HG03460 (cell line): ENCODE results near the gene ALKBH2.
A peak's percentile ranks its signal among the peaks of the same experiment; 100 is the strongest.
"Not testable (repeated sequence)": the region's sequence is repeated elsewhere in the genome, so short reads cannot be mapped to it uniquely, and the experiment has no call there.

Experiments
- ATAC-seq: cut with Tn5 transposase; IDR thresholded peaks from one replicate; pipeline ENCODE4 v1.9.1; 2021; ENCODE audit not compliant: unreplicated experiment

The ALKBH2 gene

DNA sequence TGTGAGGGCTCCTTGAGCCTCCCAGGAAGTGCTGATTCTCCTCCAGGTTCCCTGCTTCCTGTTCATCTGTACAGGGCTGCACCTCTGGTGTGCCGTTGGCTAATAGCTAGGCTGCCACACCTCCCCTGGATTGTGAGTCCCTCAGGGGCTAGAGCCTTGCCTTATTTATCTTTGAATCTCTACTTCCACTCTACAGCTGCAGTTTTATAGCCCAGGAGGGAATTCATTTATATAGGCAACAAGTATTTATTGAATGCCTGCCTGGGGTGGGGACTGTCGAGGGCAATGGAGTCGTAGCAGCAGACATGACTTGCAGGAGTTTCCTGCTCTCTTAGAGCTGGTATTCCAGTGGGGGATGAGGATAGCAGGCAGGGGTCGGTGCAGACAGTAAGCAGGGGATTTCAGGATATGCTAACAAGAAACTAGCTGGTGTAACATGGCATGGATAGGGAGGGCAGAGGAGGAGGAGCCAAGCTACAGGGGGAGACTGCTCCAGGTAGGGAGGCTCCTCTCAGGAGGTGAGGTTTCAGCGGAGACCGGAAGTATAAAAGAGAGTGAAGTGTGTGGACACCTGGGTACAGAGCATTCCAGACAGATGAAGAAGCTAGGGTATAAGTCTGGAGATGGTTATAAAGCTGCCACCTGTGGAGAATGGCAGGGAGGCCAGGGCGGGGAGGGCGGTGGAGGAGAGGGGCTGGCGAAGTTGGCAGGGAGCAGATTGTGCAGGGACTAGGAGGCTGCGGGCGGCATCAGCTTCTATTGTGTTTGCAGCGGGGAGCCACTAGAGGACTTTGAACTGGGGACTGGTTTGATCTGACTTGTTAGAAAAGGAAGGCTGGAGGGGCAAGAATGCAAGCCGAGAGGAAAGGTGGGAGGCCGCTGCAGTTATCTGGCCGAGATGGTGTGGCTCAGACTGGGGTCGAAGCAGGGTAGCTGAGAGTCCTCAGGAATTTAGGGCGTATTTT, 23.7 kb downstream of the ALKBH2 start:
- no peak for ATAC-seq

DNA sequence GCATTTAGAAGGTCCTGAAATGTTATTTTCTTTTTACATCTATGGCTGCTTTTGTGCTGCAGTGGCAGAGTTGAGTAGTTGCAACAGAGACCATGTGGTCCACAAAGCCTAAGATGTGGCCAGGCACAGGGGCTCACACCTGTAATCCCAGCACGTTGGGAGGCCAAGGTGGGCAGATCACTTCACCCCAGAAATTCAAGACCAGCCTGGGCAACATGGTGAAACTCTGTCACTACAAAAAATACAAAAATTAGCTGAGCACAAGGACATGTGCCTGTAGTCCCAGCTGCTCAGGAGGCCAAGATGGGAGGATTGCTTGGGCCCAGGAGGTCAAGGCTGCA, 27.4 kb downstream of the ALKBH2 start:
- ATAC-seq = no peak

DNA sequence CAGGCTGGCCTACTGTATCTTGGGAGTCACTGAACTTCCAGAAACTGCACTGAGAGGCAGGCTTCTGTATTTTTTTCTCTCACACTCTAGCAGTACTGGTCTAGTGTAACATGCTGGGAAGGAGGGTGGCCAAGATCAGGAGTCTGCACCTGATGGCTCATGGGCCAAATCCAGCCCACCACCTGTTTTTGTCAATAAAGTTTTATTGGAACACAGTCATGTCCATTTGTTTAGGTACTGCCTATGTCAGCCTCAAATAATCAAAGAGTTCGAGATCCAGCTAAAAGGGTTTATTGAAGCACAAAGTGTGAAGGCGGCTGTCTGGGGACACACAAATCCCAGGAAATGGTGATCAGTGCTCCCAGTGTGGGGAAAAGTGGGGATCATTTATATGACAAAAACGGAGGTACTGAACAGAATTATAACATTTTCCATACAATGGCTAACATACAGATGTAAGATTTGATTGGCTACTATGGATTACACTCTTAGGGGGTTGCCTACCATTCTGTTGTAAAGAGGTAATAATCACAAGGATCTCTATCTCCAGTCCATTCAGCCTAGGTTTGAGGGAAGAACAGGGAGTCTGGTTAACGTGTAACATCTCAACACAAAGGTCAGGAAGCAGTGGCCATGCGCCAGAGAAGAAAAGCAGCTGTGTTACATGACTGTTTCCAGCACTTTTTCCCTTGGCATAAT, 28.0 kb downstream of the ALKBH2 start:
- no peak for ATAC-seq

DNA sequence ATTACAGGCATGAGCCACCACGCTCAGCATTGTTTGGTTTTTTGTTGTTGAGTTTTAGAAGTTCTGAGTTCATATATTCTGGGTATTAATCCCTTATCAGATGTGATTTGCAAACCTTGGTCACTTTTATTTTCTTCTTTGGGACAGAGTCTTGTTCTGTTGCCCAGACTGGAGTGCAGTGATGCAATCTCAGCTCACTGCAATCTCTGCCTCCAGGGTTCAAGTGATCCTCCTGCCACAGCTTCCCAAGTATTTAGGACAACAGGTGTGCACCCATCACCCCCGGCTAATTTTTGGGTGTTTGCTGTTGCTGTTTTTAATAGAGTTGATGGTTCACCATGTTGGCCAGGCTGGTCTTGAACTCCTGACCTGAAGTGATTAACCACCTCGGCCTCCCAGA, 29.1 kb downstream of the ALKBH2 start:
- no peak for ATAC-seq

DNA sequence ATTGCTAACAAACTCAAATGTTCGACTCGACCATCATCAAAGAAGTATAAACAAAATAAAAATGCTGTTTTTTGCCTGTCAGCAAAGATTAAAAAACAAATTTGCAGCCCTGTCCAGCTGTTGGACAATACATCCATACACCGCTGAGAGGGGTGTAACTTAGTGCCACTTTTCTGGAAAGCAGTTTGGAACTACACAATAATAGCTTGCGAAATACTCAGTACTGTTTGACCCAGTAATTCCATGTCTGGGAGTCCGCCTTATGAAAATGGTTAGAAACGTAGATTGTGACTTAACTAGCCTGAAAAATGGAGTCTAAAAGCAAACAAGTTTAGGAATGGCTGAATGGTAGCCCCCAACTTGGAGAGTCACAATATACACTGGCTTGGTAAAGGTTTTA, 34.5 kb downstream of the ALKBH2 start:
- ATAC-seq = no peak

DNA sequence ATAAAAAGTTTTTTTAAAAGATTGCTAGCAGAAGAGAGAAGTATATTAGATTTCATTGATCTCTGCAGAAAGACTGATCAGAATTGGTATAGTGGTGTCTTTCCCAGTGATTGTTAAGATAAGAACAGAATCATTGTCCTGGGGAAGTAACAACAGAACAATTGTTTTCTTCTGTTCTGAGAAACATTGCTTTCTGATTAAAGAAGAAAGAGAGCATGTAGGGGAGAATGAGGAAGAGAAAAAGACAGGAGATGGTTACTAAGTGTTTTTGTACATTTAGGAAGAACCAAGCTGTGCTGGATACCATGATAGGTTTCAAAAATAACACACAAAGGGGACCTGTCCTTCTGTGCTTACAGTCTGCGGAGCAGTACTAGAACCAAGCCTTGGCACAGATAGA, 35.9 kb downstream of the ALKBH2 start:
- no peak for ATAC-seq

DNA sequence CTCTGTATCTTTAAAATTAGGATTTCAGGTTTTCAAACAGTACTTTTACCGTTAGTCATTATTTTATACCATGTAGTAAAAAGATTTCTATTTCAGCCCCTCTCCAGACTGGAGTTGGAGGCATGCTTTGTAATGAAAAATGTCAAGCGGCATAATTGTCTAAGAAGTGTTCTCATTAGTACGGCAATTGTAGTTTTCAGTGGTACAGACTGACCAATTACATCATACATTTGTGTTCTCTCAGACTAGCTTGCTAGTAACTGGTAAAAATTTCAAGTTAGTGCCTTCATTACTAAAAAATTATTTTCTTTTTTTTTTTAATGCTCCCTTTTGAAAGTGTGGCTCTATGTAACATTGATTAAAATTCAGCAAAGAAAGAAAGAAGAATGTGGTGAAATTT, 36.4 kb downstream of the ALKBH2 start:
- no peak for ATAC-seq

DNA sequence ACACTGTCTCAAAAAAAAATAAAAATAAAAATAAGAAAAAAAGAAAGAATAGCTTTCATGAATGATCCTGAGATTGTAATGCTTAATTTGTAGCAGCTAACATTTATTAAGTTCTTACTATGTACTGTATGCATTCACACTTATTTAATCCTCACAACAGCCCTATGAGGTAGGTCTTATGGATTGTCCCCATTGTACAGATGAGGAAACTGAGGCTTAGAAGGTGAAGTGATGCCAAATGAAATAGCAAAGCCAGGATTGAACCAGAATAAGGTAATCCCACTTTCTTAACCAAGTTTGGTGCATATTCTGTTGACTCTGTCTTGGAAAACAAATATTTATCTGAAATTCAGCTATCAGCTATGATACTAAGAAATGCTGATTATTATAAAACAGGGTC, 38.8 kb downstream of the ALKBH2 start:
- no peak for ATAC-seq

DNA sequence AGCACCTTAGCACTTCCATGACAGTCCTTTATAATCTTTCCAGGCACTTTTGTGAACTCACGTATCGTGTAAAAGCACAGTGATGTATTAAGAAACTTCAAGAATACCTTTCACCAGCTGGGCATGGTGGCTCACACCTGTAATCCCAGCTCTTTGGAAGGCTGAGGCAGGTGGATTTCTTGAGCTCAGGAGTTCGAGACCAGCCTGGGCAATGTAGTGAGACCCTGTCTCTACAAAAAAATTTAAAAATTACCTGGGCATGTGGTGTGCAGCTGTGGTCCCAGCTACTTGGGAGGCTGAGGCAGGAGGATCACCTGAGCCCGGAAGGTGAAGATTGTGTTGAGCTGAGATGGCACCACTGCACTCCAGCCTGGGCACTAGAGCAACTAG, 39.2 kb downstream of the ALKBH2 start:
- ATAC-seq = not testable (repeated sequence)

DNA sequence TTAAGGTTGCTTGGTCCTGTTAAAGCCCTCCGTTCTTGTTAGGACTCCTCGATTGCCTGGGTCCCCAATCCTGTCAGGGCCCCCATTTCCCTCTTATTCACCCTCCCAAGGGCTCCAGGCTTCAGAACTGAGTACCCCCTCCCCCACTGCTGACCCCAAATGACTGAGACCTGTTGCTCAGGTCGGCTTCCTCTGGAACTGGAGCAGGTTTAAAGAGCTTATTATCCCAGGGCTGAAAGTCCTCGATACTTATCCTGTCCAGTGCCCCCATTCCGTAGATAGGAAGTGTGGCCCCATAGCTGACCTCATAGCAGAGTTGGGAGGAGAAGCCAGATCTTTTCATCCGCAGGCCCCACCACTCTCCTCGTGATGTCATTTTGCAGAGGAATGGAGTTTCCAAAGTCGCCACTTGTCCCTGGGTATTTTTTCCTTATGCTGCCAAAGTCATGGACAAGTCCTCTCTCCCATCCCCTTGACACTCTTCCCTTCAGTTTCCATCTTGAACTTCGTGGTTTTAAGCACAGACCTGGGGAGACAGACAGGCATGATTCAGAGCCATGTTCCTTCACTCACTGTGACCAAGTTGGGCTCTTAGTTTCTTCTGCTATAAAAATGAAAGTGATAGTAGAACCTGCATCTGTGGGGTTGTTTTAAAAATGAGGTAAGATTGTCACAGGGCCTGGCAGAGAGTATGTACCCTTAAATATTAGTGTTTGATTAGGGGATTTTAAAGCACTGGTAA, 39.7 kb downstream of the ALKBH2 start:
- peak; percentile 48 for ATAC-seq

DNA sequence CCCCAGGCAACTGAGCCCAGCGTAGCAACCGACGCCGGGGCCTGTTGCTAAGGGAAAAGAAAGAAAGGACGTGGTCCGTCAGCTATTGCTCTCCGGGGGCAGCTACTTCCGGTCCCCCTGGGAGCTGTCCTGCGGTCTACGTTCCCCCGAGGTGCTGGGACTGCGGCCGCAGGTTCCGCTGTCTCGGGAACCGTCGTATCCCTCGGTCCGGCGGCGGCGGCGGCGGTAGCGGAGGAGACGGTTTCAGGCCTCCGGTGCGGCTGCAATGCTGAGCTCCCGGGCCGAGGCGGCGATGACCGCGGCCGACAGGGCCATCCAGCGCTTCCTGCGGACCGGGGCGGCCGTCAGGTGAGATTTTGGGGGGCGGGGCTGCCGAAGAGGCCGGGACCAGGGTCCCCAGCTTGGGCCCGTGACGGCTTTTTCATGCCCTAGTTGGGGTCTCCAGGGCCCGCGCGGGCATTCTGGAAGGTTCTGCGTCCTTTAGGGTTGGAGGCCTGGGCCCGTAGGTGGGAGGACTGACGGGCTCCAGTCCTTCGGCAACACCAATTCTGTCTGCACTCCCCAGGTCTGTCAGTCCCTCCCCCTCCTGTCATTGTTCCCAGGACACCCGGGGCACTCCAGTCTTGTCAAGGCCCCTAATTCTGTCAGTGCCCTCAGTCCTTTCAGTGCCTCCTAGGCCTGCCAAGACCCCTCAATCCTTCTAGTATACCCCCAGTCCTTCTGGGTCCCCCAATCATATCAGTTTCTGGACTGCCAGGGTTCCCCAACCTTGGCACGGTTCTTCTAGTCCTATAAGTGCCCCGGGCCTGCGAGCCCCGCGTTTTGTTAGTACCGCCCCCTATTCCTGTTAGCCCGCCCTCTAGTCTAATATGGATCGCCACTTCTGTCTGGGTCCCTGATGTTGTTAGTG, 40.6 kb downstream of the ALKBH2 start, which contains the start of gene USP30:
USP30 (plus strand) TSS at position 163 of the 910 bp plus-strand sequence; CDS start at position 266, 103 bp downstream.
- ATAC-seq = peak; percentile 70

DNA sequence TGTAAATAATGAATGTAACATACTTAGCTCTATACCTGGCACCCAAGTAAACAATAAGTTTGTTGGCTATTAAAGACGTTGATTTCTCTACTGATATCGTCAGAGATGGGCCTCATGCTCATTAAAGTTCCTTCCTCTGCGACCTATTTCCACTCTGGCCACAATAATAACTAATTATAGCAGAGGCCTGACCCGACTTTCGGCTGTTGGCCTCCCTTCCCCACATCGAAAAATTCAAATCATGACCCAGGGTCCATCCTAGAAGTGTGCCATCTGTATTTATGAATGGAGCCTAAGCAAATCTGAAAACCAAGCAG, 41.2 kb downstream of the ALKBH2 start:
- no peak for ATAC-seq

DNA sequence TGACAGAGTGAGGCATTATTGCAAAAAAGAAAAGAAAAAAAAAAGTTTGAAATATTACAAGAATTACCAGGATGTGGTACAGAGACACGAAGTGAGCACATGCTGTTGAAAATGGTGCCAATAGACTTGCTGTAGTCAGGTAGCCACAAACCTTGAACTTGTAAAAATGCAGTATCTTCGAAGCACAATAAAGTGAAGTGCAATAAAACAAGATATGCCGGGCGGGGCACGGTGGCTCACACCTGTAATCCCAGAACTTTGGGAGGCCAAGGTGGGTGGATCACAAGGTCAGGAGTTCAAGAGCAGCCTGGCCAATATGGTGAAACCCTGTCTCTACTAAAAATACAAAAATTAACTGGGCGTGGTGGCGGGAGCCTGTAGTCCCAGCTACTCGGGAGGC, 43.5 kb downstream of the ALKBH2 start:
- not testable (repeated sequence) for ATAC-seq

DNA sequence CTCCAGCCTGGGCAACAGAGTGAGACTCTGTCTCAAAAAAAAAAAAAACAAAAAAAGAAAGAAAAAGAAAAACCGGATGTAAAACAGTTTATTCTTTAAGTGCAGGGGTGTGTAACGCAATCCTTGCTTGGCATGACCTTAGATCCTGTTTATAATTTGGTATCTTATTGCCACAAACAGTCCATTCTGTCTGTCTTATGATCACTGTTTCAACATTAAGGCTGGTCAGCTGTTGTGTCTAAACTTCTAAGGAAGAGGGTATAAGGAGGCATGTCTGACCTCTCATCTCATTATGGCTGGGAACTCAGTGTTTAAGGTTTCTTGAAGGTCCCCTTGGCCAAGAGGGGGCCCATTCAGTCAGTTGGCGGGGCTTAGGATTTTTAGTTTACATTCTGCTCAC, 44.6 kb downstream of the ALKBH2 start:
- not testable (repeated sequence) for ATAC-seq

DNA sequence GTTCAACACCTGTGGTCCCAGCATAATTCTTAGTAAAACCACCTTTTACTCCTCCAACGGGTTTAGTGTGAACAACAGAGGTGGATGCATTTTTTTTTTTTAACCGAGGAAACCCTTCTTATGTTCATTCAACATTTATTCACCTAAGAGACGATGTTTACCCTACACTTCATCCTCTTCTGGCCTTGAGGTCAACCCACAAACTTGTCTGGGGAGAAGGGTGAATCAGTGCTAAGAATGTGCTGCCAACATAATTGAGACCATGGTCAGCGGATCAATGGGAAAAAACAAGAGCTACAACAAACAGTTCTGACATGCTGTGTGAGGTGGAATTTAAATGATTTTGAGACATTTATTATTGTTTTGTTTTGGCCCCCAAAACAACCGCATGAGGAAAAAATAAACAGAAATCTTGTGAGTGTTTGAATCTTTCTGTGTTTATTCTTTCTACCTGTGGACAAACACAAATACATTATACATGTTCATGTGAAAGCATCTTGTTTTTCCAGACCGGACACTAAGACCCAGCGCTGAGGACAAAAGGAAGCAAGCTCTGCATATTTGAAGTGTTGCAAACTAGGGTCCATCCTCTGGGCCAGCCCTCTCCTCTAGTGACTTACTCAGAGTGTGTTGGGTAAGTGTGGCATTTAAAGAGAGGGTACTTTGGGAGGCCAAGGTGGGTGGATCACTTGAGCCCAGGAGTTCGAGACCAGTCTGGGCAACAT, 46.0 kb downstream of the ALKBH2 start:
- no peak for ATAC-seq

DNA sequence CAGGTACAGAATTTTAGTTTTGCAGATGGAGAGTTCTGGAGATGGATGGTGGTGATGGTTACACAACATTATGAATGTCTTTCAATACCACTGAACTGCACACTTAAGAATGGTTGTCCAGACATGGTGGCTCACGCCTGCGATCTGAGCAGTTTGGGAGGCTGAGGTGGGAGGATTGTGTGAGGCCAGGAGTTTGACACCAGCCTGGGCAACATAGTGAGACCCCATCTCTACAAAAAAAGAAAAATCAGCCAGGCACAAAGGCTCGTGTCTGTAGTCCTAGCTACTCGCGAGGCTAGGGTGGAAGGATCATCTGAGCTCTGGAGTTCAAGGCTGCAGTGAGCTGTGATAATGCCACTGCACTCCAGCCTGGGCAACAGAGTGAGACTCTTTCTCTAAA, 49.0 kb downstream of the ALKBH2 start:
- no peak for ATAC-seq
